Smooth muscle cell (in vitro differentiated cells): ENCODE measurements around the gene F7. TPM values are rescaled to one million over a fixed set of nuclear protein-coding genes. Genes with fewer than 3 reads are reported as not detected.
"Not testable (repeated sequence)": the region's sequence is repeated elsewhere in the genome, so short reads cannot be mapped to it uniquely, and the experiment has no call there.

Experiments
- DNase-seq: peaks from one replicate; lab custom pipeline; 2025; ENCODE audit not compliant: unreplicated experiment; lab: John Stamatoyannopoulos, UW
- H2AFZ ChIP-seq: fragments of 200-600 bp; sonication (generic); 2 replicates; pipeline ENCODE4 v1.6.0; 2016; ENCODE audit warnings: antibody characterized with exemption, low read depth, mild to moderate bottlenecking
- H3F3A ChIP-seq: fragments of 200-600 bp; sonication (generic); 2 replicates; pipeline ENCODE4 v1.6.0; 2017; ENCODE audit warnings: antibody characterized with exemption, low read depth
- H3K27ac ChIP-seq: fragments of 200-600 bp; sonication (generic); 2 replicates; pipeline ENCODE4 v1.5.1; 2016; ENCODE audit warnings: low read depth, mild to moderate bottlenecking
- H3K27me3 ChIP-seq: fragments of 200-600 bp; sonication (generic); 2 replicates; pipeline ENCODE4 v1.6.1; 2016; ENCODE audit warnings: low read depth, mild to moderate bottlenecking
- H3K36me3 ChIP-seq: fragments of 200-600 bp; sonication (generic); 2 replicates; pipeline ENCODE4 v1.5.1; 2016; ENCODE audit warnings: low read depth
- H3K4me1 ChIP-seq: fragments of 200-600 bp; sonication (generic); 2 replicates; pipeline ENCODE4 v1.5.1; 2016; ENCODE audit warnings: low read depth
- H3K4me2 ChIP-seq: fragments of 200-600 bp; sonication (generic); 2 replicates; pipeline ENCODE4 v1.6.0; 2016; ENCODE audit warnings: mild to moderate bottlenecking
- H3K4me3 ChIP-seq: fragments of 200-600 bp; sonication (generic); 2 replicates; pipeline ENCODE4 v1.5.1; 2016; ENCODE audit warnings: mild to moderate bottlenecking
- H3K79me2 ChIP-seq: fragments of 200-600 bp; sonication (generic); 2 replicates; pipeline ENCODE4 v1.6.0; 2016; ENCODE audit warnings: low read depth, mild to moderate bottlenecking
- H3K9ac ChIP-seq: fragments of 200-600 bp; sonication (generic); 2 replicates; pipeline ENCODE4 v1.6.0; 2016; ENCODE audit warnings: low read depth
- H3K9me3 ChIP-seq: fragments of 200-600 bp; sonication (generic); replicated peaks from 2 replicates; pipeline ENCODE4 v1.5.1; 2016; ENCODE audit warnings: low read depth
- H4K20me1 ChIP-seq: fragments of 200-600 bp; sonication (generic); 2 replicates; pipeline ENCODE4 v1.6.0; 2016; ENCODE audit warnings: low read depth
- CTCF ChIP-seq: fragments of 200-600 bp; sonication (generic); IDR thresholded peaks from 2 replicates; pipeline ENCODE4 v1.5.1; 2017; ENCODE audit warnings: borderline replicate concordance, mild to moderate bottlenecking, antibody characterized with exemption; ENCODE audit not compliant: insufficient read depth, poor library complexity, severe bottlenecking
- WGBS: methylation state at CpG from one replicate; pipeline ENCODE4 v1.1.7; 2016; ENCODE audit warnings: low lambda C conversion rate; 5-methylcytosine and 5-hydroxymethylcytosine counted together
- polyA plus RNA-seq: library from polyadenylated mRNA; unstranded; fragments of >200 nt; fragmentation: Nextera tagmentation; extraction: Ambion mirVana; gene quantifications from 2 replicates; pipeline ENCODE4 v1.2.1, GENCODE V29; 2016
- total RNA-seq: library from RNA; depleted of rRNA; stranded (reverse); fragments of >200 nt; gene quantifications from 2 replicates; pipeline ENCODE4 v1.2.3, GENCODE V29; 2014

Gene F7
- total and polyA plus RNA-seq, 2 experiments from 2014 or later = 0.63 to 1.7 TPM

- no peaks in the 10 kb centered on the region for H3F3A ChIP-seq
- no peaks in the 10 kb centered on the region for H3K36me3 ChIP-seq
- no peak overlapping the region for H3K4me2 ChIP-seq
- no peak for TF ChIP-seq CTCF
- DNase-seq = no peak
- no peaks in the 10 kb centered on the region for H4K20me1 ChIP-seq
- H3K4me1 ChIP-seq = no peaks in the 10 kb centered on the region
- 86% methylated on average over 11 of the region's 11 CpGs for WGBS
- H2AFZ ChIP-seq = no peak overlapping the region
- H3K27ac ChIP-seq = no peak overlapping the region
- no peak overlapping the region for H3K9ac ChIP-seq
- no peak overlapping the region for H3K4me3 ChIP-seq
- H3K9me3 ChIP-seq = no peaks in the 10 kb centered on the region
- H3K27me3 ChIP-seq = no peaks in the 10 kb centered on the region
- H3K79me2 ChIP-seq = no peaks in the 10 kb centered on the region
Measured at GRCh38 chr13:113099142-113099541, 6.4 kb upstream of the F7 start.

- 87% methylated on average over 10 of the region's 10 CpGs for WGBS
Measured at GRCh38 chr13:113102302-113102701, 3.3 kb upstream of the F7 start.

GRCh38 chr13:113102727-113103126 lies 2.9 kb upstream of the F7 start:
- no peaks in the 10 kb centered on the region for H3K79me2 ChIP-seq
- H3F3A ChIP-seq = no peaks in the 10 kb centered on the region
- no peak for TF ChIP-seq CTCF
- H3K9ac ChIP-seq = no peak overlapping the region
- no peak overlapping the region for H3K4me3 ChIP-seq
- no peak overlapping the region for H3K27ac ChIP-seq
- DNase-seq = no peak
- H4K20me1 ChIP-seq = no peaks in the 10 kb centered on the region
- WGBS = 90% methylated on average over 12 of the region's 12 CpGs
- no peaks in the 10 kb centered on the region for H3K4me1 ChIP-seq
- H3K27me3 ChIP-seq = no peaks in the 10 kb centered on the region
- no peak overlapping the region for H3K4me2 ChIP-seq
- no peak overlapping the region for H2AFZ ChIP-seq
- H3K9me3 ChIP-seq = no peaks in the 10 kb centered on the region
- H3K36me3 ChIP-seq = no peaks in the 10 kb centered on the region

More at GRCh38 chr13:113102302-113102701, 3.3 kb upstream of the F7 start:
- H3K27ac ChIP-seq, H3K4me3 ChIP-seq, H3F3A ChIP-seq, DNase-seq, H3K4me1 ChIP-seq, H3K9ac ChIP-seq, H3K27me3 ChIP-seq, H3K36me3 ChIP-seq, H4K20me1 ChIP-seq, H3K79me2 ChIP-seq, H2AFZ ChIP-seq, H3K9me3 ChIP-seq, H3K4me2 ChIP-seq: not testable (repeated sequence)

GRCh38 chr13:113103646-113104045 lies 1.9 kb upstream of the F7 start:
- Histone ChIP-seq H3K4me1 (no peaks in the 10 kb centered on the region), H3K9ac (no peak overlapping the region), H3K79me2 (no peaks in the 10 kb centered on the region), H3F3A (no peaks in the 10 kb centered on the region), H3K4me3 (no peak overlapping the region), H3K27ac (no peak overlapping the region), H3K27me3 (no peaks in the 10 kb centered on the region), H3K4me2 (no peak overlapping the region), H2AFZ (no peak overlapping the region), H3K9me3 (no peaks in the 10 kb centered on the region), H4K20me1 (no peaks in the 10 kb centered on the region), H3K36me3 (no peaks in the 10 kb centered on the region)
- no peak for TF ChIP-seq CTCF
- DNase-seq = no peak
- 88% methylated on average over 9 of the region's 9 CpGs for WGBS
